KOPT-K1 (cell line): ENCODE results near the gene TENT5C.
"Not testable (repeated sequence)": the region's sequence is repeated elsewhere in the genome, so short reads cannot be mapped to it uniquely, and the experiment has no call there.

Experiments used
- H3K27ac ChIP-seq: fragments of 200-600 bp; sonication (generic); 2 replicates; pipeline ENCODE4 v1.5.1; 2016; ENCODE audit warnings: antibody characterized with exemption, mild to moderate bottlenecking, low read depth, low read length; ENCODE audit not compliant: poor library complexity, severe bottlenecking
- H3K36me3 ChIP-seq: fragments of 200-600 bp; sonication (generic); 2 replicates; pipeline ENCODE4 v1.5.1; 2017; ENCODE audit warnings: antibody characterized with exemption, mild to moderate bottlenecking, low read length, moderate library complexity; ENCODE audit not compliant: insufficient read depth
- H3K9me3 ChIP-seq: fragments of 200-600 bp; sonication (generic); 2 replicates; pipeline ENCODE4 v1.5.1; 2017; ENCODE audit warnings: antibody characterized with exemption, low read length, mild to moderate bottlenecking; ENCODE audit not compliant: insufficient read depth, poor library complexity, severe bottlenecking

TENT5C gene

GRCh38 chr1:117605774-117606648 lies at the start of gene TENT5C:
TSS of gene TENT5C (plus strand) at chr1:117606048. CDS start at chr1:117622869, 16,821 bp downstream.
- Histone ChIP-seq H3K36me3 (no peaks in the 10 kb centered on the region), H3K9me3 (no peaks in the 10 kb centered on the region), H3K27ac (no peak within 1 kb of the TSS)

GRCh38 chr1:117556341-117556740 lies 49.5 kb upstream of the TENT5C start:
- Histone ChIP-seq H3K9me3 (peaks cover 10% of the 10 kb centered on the region), H3K36me3 (no peaks in the 10 kb centered on the region)

DNA sequence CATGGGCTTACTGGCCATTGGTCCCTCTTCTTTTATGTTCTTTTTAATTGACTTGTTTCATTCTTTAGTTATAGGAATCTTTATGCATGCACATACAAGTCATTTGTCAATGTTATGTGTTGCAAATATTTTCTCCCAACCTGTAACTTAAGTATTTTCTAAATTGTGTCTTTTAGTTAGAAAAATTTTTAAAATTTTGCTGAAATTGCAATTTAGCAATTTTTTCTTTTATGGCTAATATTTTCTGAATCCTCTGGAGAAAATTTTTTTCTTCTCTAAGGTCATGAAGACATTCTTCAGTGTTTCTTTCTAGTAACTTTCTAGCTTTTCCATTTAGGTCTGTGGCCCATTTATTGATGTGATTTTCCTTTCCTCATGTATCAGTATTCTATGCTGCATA lies 48.9 kb upstream of the TENT5C start:
- Histone ChIP-seq H3K9me3 (peaks cover 10% of the 10 kb centered on the region), H3K27ac (no peak overlapping the region), H3K36me3 (no peaks in the 10 kb centered on the region)

More at GRCh38 chr1:117556341-117556740, 49.5 kb upstream of the TENT5C start:
- no peak overlapping the region for H3K27ac ChIP-seq

- H3K36me3 ChIP-seq, H3K27ac ChIP-seq: not testable (repeated sequence)
- peaks cover 10% of the 10 kb centered on the region for H3K9me3 ChIP-seq
These were observed 47.4 kb upstream of the TENT5C start for GRCh38 chr1:117558451-117558850.

GRCh38 chr1:117559139-117559538 lies 46.7 kb upstream of the TENT5C start:
- Histone ChIP-seq H3K9me3 (peaks cover 10% of the 10 kb centered on the region), H3K27ac (no peak overlapping the region), H3K36me3 (no peaks in the 10 kb centered on the region)

DNA sequence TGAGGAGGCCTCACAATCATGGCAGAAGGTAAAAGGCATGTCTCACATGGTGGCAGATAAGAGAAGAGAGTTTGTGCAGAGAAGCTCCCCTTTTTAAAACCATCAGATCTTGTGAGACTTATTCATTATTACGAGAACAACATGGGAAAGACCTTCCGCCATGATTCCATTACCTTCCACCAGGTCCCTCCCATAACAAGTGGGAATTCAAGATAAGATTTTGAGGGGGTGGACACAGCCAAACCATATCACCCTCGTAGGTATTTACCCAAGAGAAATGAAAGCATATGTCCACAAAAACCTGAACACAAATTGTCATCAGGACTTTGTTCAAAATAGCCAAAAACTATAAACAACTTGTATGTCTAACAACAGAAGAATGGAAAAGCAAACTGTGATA lies 45.9 kb upstream of the TENT5C start:
- H3K27ac ChIP-seq = no peak overlapping the region
- H3K9me3 ChIP-seq = peaks cover 10% of the 10 kb centered on the region
- no peaks in the 10 kb centered on the region for H3K36me3 ChIP-seq

DNA sequence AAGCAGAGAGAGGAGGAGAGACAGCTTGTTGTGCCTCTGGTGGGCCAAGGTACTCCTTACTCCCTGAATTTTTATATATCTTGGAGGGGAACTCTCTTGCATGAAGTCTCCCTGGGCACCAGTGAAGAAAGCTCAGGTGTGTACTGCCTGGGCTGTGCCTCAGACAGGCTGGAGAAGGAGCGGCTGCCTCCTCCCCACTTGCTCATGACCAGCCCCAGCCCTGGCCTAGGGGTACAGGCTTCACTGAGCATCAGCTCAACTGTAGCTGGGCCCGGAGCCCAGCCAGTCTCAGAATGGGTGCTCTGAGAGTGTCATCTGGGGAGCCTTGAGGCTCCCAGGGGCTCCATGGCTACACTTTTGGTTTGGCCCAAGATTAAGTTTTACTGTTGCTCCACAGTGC lies 44.8 kb upstream of the TENT5C start:
- Histone ChIP-seq H3K36me3 (no peaks in the 10 kb centered on the region), H3K9me3 (peaks cover 7% of the 10 kb centered on the region), H3K27ac (no peak overlapping the region)

DNA sequence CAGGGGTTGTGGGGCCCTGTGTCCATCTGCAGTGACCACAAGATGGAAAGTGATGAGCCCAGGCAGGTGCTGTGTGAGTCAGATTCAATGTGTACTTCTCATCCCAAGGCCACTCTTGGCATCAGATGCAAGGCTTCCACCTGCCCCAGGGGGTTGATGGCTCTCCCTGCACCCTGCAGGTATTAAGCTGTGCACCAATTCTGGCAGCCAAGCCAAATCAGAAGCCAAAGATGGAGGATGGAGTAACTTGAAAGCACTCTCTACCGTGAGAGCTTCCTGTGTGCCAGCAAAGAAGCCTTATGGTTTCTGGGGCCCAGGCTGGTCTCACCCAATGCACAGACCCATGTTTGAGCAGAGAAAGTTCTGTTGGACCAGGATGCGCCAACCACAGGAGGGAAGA lies 44.3 kb upstream of the TENT5C start:
- H3K9me3 ChIP-seq = peaks cover 7% of the 10 kb centered on the region
- H3K36me3 ChIP-seq = no peaks in the 10 kb centered on the region
- no peak overlapping the region for H3K27ac ChIP-seq

GRCh38 chr1:117562581-117563491 lies 43.0 kb upstream of the TENT5C start:
- no peaks in the 10 kb centered on the region for H3K36me3 ChIP-seq
- no peak overlapping the region for H3K27ac ChIP-seq
- peaks cover 7% of the 10 kb centered on the region for H3K9me3 ChIP-seq

GRCh38 chr1:117563492-117563875 lies 42.4 kb upstream of the TENT5C start:
- no peak overlapping the region for H3K27ac ChIP-seq

DNA sequence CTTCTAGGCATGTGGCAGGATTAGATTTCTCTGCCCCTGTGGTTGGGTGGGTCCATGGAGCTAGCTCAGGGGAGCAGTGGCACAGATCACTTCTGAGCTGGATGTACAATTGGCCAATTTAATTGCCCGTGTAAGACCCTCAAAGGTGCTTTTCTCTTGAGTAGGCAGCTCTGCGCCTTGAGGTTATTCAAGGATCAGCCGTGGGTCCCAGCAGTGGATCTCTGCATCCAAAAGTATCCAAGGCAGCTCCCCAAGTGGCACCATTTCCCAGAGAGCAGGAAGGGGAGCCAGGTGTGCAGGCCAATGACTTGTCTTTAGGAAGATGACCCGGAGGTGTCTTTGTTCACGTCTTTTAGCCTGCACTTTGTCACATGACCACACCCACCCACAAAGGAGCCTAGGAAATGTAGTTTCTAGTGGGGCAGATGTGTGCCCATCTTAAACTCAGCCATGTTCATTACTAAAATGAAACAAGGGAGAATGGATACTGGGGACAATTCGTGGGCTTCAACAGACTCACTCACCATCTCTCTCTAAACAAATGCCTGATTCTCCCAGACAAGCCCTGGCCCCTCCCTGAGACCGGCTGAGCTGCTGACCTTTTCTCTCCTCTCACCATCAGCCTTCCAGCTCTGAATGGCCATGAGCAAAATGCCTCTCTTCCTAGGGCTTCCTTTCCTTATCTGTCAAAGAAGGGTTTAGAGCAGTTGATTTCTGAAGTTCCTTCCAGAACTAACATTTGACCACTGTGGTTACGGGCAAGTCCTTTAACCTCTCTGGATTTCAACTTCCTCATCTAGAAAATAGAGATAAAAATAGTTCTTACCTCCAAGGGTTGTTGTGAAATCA lies 41.4 kb upstream of the TENT5C start:
- Histone ChIP-seq H3K27ac (no peak overlapping the region), H3K9me3 (no peaks in the 10 kb centered on the region), H3K36me3 (no peaks in the 10 kb centered on the region)

More at GRCh38 chr1:117563492-117563875, 42.4 kb upstream of the TENT5C start:
- Histone ChIP-seq H3K36me3 (no peaks in the 10 kb centered on the region), H3K9me3 (peaks cover 7% of the 10 kb centered on the region)

- Histone ChIP-seq H3K27ac (no peak overlapping the region), H3K36me3 (no peaks in the 10 kb centered on the region), H3K9me3 (no peaks in the 10 kb centered on the region)
These were observed 40.7 kb upstream of the TENT5C start for GRCh38 chr1:117565076-117565556.

DNA sequence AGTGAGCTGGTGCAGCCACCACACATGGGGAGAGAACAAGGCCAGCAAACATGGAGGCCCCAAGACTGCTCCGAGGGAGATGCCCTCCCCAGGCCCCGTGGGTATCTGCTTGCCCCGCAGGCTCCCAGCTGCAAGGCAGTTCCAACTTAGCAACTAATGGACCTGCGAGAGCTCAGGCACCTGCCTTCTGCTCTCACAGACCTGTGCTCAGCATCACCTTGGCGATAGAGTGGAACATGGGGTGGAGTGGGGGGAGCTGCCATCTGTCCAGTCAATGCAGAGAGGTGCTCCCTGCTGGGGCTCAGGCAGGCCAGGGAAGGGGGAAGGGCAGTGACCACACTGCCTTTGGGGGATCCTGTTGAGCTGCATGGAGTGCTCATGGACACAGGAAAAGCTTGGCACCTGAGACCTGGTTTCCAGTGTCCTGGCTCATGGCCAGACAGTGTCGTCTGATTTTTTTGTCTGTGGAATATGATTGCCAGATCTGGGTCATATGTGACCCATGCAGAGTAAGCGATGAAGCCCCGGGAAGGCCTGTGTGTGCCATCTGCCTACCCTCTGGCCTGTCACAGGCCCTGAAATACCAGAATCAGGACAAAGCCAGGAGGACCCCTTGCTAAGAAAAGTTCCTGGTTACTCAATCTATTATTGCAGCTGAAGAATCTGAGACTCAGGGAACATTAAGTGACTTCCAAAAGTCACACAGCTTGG lies 39.9 kb upstream of the TENT5C start:
- Histone ChIP-seq H3K9me3 (no peaks in the 10 kb centered on the region), H3K27ac (no peak overlapping the region), H3K36me3 (no peaks in the 10 kb centered on the region)

DNA sequence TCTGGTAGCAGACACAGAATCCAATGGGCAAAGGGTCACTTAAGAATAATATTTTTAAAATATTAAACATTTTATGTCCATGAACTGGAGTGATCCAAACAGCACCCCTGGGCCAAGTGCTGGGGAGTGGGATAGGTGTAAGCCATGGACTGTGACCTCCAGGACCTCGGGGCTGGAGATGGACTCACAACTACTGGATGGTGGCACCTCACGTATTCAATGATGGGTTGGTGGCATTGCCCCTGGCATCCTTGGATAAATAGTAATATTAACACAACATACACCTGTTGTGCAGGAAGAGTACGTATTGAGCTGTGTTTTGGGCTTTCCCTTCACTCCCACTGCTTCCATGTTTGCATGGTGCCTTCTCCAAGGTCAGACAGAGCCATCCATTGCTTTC lies 39.3 kb upstream of the TENT5C start:
- H3K36me3 ChIP-seq = no peaks in the 10 kb centered on the region
- H3K9me3 ChIP-seq = no peaks in the 10 kb centered on the region
- no peak overlapping the region for H3K27ac ChIP-seq
